ENCODE data around the gene PRDM16. TPM values are rescaled to one million over a fixed set of nuclear protein-coding genes. Genes with fewer than 3 reads are reported as not detected.
"Not testable (repeated sequence)": the region's sequence is repeated elsewhere in the genome, so short reads cannot be mapped to it uniquely, and the experiment has no call there.

The PRDM16 gene
- total RNA-seq, 1 donor from 2014 or later = not detected

- H3K4me3 Mint-ChIP-seq (ENCODE audit: low read depth) = no peak overlapping the region
- no peak overlapping the region for H3K27ac Mint-ChIP-seq
- H3K4me1 Mint-ChIP-seq (ENCODE audit: low read depth) = no peaks in the 10 kb centered on the region
- H3K9me3 Mint-ChIP-seq = no peaks in the 10 kb centered on the region
- DNase-seq (ENCODE audit: low spot score) = no peak
- H3K36me3 Mint-ChIP-seq (ENCODE audit: low read depth) = no peaks in the 10 kb centered on the region
- intact Hi-C loops (cut with micrococcal nuclease) = no loop called here
- peaks cover 3% of the 10 kb centered on the region for H3K27me3 Mint-ChIP-seq (ENCODE audit: low read depth)
Observed at GRCh38 chr1:3161176-3161840, 92.3 kb downstream of the PRDM16 start.

GRCh38 chr1:3162322-3162882 lies 93.4 kb downstream of the PRDM16 start:
- Mint-ChIP-seq H3K4me1 (ENCODE audit: low read depth) (no peaks in the 10 kb centered on the region), H3K27me3 (ENCODE audit: low read depth) (no peaks in the 10 kb centered on the region), H3K4me3 (ENCODE audit: low read depth) (no peak overlapping the region), H3K36me3 (ENCODE audit: low read depth) (no peaks in the 10 kb centered on the region), H3K27ac (no peak overlapping the region), H3K9me3 (no peaks in the 10 kb centered on the region)
- intact Hi-C loops (cut with micrococcal nuclease) = no loop called here
- DNase-seq (ENCODE audit: low spot score) = no peak

- intact Hi-C loops (cut with micrococcal nuclease) = no loop called here
- H3K9me3 Mint-ChIP-seq = no peaks in the 10 kb centered on the region
- no peak for DNase-seq (ENCODE audit: low spot score)
- H3K27me3 Mint-ChIP-seq (ENCODE audit: low read depth) = no peaks in the 10 kb centered on the region
- no peak overlapping the region for H3K4me3 Mint-ChIP-seq (ENCODE audit: low read depth)
- H3K27ac Mint-ChIP-seq = no peak overlapping the region
- no peaks in the 10 kb centered on the region for H3K4me1 Mint-ChIP-seq (ENCODE audit: low read depth)
- no peaks in the 10 kb centered on the region for H3K36me3 Mint-ChIP-seq (ENCODE audit: low read depth)
Observed at GRCh38 chr1:3163356-3163755, 94.4 kb downstream of the PRDM16 start.

DNA sequence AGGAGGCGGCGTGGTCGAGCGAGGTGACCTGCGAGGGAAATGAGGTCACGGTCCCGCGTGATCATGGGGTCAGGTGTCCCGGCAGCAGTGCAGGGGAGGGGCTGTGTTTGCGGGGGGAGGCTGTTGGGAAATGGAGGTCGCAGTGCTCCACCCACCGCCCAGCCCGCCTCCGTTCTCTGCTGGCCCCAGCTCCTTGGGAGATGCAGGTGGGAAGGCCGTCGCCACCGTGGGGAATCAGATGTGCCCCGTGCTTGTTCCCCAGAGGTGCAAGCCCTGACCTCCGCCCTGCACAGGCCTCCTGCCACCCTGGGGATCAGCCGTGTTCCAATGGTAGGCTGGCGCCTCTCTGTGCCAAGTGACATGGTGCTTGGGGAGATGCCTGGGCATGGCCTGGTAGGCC lies 95.7 kb downstream of the PRDM16 start:
- Mint-ChIP-seq H3K4me3 (ENCODE audit: low read depth) (no peak overlapping the region), H3K4me1 (ENCODE audit: low read depth) (no peaks in the 10 kb centered on the region), H3K9me3 (no peaks in the 10 kb centered on the region), H3K27me3 (ENCODE audit: low read depth) (no peaks in the 10 kb centered on the region), H3K27ac (no peak overlapping the region), H3K36me3 (ENCODE audit: low read depth) (no peaks in the 10 kb centered on the region)
- intact Hi-C loops (cut with micrococcal nuclease) = no loop called here
- DNase-seq (ENCODE audit: low spot score) = no peak

GRCh38 chr1:3165189-3165588 lies 96.2 kb downstream of the PRDM16 start:
- H3K27me3 Mint-ChIP-seq (ENCODE audit: low read depth); H3K4me3 Mint-ChIP-seq (ENCODE audit: low read depth); H3K27ac Mint-ChIP-seq; DNase-seq (ENCODE audit: low spot score); H3K9me3 Mint-ChIP-seq; H3K4me1 Mint-ChIP-seq (ENCODE audit: low read depth); intact Hi-C loops (cut with micrococcal nuclease); H3K36me3 Mint-ChIP-seq (ENCODE audit: low read depth): not testable (repeated sequence)

DNA sequence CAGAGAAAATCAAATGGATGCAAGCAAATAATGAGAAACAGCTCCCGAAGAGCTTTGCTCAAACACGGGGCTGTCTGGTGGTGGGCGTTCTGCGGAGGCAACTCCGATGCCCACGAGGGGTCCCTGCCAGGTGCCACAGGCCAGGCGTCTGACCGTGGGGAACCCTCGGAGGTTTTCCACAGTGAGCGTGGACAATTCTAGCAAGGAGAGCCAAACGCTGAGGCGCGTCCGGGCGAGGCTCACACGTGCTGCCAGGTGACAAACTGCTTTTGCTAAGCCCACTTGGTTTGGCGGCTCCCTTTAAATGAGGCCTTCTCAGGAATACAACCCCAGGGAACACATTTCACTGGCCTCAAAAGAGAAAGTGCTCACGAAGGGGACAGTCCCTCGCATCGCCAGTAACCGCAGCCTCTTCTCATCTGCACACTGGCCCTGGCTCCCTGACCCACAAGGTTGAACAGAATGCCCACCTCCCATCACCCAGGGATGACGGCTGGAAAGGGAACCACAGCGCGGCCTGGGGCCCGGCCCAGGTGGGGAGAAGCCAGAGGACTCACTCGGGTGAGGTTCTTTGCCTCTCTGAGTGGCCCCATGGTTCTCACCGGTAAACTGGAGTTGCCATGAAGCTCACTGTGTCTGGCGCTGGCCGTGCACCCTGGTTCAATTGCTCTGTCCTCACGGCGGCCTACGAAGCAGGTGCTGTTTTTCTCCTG lies 97.4 kb downstream of the PRDM16 start:
- intact Hi-C loops (cut with micrococcal nuclease) = no loop called here
- Mint-ChIP-seq H3K9me3 (no peaks in the 10 kb centered on the region), H3K27me3 (ENCODE audit: low read depth) (peaks cover 4% of the 10 kb centered on the region), H3K36me3 (ENCODE audit: low read depth) (no peaks in the 10 kb centered on the region), H3K4me3 (ENCODE audit: low read depth) (no peak overlapping the region), H3K27ac (no peak overlapping the region), H3K4me1 (ENCODE audit: low read depth) (no peaks in the 10 kb centered on the region)
- no peak for DNase-seq (ENCODE audit: low spot score)

GRCh38 chr1:3167255-3167654 lies 98.3 kb downstream of the PRDM16 start:
- DNase-seq (ENCODE audit: low spot score) = no peak
- H3K36me3 Mint-ChIP-seq (ENCODE audit: low read depth) = no peaks in the 10 kb centered on the region
- intact Hi-C loops (cut with micrococcal nuclease) = no loop called here
- no peak overlapping the region for H3K27ac Mint-ChIP-seq
- H3K9me3 Mint-ChIP-seq = no peaks in the 10 kb centered on the region
- H3K4me3 Mint-ChIP-seq (ENCODE audit: low read depth) = no peak overlapping the region
- H3K4me1 Mint-ChIP-seq (ENCODE audit: low read depth) = no peaks in the 10 kb centered on the region
- peaks cover 4% of the 10 kb centered on the region for H3K27me3 Mint-ChIP-seq (ENCODE audit: low read depth)

DNA sequence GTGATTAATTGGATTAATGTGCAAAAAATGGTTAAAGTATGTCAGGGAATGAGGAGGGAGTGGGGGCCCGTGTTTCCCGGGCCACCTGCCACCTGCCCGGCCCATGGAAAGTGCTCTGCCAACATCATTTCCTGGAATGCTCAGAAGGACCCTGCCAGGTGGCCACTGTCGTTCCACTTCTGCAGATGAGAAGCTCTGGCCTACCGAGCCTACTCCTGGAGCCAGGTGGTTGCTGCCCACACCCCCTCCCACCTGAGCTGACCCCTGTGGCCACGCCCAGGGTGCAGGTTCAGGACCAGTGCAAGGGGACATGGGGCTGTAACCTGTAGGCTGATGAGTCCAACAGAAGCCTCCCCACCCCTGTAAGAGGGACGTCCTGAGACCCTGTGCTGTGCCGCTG lies 99.7 kb downstream of the PRDM16 start:
- Mint-ChIP-seq H3K4me3 (ENCODE audit: low read depth) (no peak overlapping the region), H3K27me3 (ENCODE audit: low read depth) (peaks cover 4% of the 10 kb centered on the region), H3K36me3 (ENCODE audit: low read depth) (no peaks in the 10 kb centered on the region), H3K4me1 (ENCODE audit: low read depth) (no peaks in the 10 kb centered on the region), H3K9me3 (no peaks in the 10 kb centered on the region), H3K27ac (no peak overlapping the region)
- intact Hi-C loops (cut with micrococcal nuclease) = no loop called here
- DNase-seq (ENCODE audit: low spot score) = no peak

DNA sequence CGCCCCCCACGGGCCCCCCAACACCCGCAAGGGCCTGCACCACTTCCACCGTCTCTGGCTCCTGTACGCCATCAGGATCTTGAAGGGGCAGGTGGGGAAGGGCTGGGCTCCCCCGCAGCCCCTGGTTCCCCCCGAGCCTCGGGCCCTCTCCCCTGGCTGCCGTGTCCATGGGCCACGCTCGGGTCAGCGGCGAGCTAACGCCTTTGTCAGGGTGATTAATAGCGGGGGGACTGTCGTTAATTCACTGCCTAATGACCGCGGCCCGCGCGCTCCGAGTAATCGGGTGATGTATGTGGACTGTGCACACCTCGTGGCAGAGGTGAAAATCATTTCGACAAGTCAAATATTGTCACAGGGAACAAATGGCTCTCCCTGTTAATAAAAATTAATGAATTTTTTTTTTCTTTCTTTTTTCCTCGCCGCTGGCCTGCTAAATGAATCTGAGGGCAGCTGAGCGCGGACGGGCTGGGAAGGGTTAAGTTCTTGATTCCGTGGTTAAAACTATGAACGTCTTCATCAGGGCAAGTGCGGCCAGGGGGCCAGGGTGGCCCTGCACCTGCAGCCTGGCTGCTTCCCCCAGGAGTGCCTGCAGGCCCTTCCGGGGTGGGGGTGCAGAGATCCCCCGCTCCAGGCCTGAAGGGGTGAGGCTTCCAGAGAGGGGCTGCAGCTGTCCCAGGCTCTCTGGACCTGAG lies 100.8 kb downstream of the PRDM16 start:
- intact Hi-C loops (cut with micrococcal nuclease) = no loop called here
- Mint-ChIP-seq H3K36me3 (ENCODE audit: low read depth) (no peaks in the 10 kb centered on the region), H3K9me3 (no peaks in the 10 kb centered on the region), H3K4me1 (ENCODE audit: low read depth) (no peaks in the 10 kb centered on the region), H3K27ac (no peak overlapping the region), H3K4me3 (ENCODE audit: low read depth) (no peak overlapping the region), H3K27me3 (ENCODE audit: low read depth) (peaks cover 4% of the 10 kb centered on the region)
- DNase-seq (ENCODE audit: low spot score) = no peak

DNA sequence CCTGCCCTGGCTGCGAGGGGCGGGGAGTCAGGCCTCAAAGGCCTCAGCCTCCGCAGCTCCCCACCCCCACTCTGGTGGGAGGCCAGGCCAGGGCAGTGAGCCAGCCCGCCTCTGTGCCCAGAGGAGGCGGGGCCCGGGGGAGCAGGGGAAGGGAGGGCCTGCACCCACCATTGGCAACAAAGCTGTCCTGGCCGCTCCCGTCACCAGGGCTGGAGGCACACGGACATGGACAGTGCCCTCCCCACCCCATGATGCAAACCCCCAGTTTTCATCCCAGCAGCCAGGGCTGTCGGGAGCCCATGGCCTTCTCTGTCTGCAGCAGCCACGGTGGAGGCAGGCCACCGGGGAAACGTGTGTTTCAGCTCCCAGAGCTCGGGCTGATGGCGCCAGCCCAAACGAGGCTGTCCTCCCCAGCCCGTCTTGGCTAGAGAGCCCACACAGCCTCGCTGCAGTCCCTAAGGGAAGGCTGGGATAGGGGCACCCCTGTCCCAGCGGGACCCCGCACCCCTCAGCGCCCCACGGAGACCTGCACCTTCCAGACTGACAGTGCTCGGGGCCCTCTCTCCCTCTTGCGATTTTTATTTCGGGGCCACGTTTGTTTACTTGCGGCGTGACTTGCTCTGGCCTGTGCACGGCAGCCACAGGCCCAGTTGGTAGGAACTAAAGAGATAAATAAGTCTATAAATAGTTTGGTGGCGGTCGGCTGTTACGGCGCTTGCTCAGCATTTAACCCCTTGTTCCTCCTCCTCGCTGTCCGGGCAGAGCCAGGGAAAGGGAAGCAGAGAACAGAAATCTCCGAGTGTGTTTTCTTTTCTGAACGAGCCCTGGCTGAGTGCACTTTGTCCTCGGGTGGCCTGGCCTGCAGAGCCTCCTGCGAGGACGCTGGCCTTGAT lies 101.8 kb downstream of the PRDM16 start:
- Mint-ChIP-seq H3K27ac (no peak overlapping the region), H3K27me3 (ENCODE audit: low read depth) (peaks cover 4% of the 10 kb centered on the region), H3K36me3 (ENCODE audit: low read depth) (no peaks in the 10 kb centered on the region), H3K9me3 (no peaks in the 10 kb centered on the region), H3K4me3 (ENCODE audit: low read depth) (no peak overlapping the region), H3K4me1 (ENCODE audit: low read depth) (no peaks in the 10 kb centered on the region)
- intact Hi-C loops (cut with micrococcal nuclease) = no loop called here
- DNase-seq (ENCODE audit: low spot score) = no peak

GRCh38 chr1:3171761-3172160 lies 102.8 kb downstream of the PRDM16 start:
- no peak for DNase-seq (ENCODE audit: low spot score)
- intact Hi-C loops (cut with micrococcal nuclease) = no loop called here
- Mint-ChIP-seq H3K4me1 (ENCODE audit: low read depth) (no peaks in the 10 kb centered on the region), H3K27ac (no peak overlapping the region), H3K9me3 (no peaks in the 10 kb centered on the region), H3K27me3 (ENCODE audit: low read depth) (peaks cover 4% of the 10 kb centered on the region), H3K36me3 (ENCODE audit: low read depth) (no peaks in the 10 kb centered on the region), H3K4me3 (ENCODE audit: low read depth) (no peak overlapping the region)

All from activated T-helper 2 cell treated with anti-CD3 and anti-CD28 coated beads, Interferon-gamma antibody, Interleukin-2, Interleukin-4, amounts not matched to agents 10 μg/mL and 5 μg/mL and 100 μg/mL, durations not matched to agents 14 hours and 24 hours and 36 hours (primary cell).